NCI-H2081 (cell line): ENCODE results near the gene SEPTIN1.
"Not testable (repeated sequence)": the region's sequence is repeated elsewhere in the genome, so short reads cannot be mapped to it uniquely, and the experiment has no call there.

ENCODE experiments used
- DNase-seq, 2 experiments: peaks; one replicate each; lab custom pipeline; 2025; lab: John Stamatoyannopoulos, UW

SEPTIN1 gene

DNA sequence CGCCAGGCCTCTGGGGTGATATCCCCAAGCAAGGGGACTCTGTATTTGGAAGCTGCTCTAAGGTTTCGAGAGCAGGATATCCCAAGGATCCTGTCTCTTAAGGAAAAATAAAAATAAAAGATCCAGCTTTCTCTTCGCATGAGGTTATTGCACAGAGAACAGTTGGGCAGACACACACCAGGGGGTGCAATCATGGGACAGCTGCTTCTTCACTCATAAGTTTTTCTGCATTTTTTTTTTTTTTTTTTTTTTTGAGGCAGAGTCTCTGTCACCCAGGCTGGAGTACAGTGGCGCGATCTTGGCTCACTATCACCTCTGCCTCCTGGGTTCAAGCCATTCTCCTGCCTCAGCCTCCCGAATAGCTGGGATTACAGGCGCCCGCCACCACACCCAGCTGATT is 40.4 kb downstream of the SEPTIN1 start:
- not testable (repeated sequence) for DNase-seq

GRCh38 chr16:30340621-30341020 is 41.7 kb downstream of the SEPTIN1 start:
- DNase-seq: peak; percentile 47 to 82

DNA sequence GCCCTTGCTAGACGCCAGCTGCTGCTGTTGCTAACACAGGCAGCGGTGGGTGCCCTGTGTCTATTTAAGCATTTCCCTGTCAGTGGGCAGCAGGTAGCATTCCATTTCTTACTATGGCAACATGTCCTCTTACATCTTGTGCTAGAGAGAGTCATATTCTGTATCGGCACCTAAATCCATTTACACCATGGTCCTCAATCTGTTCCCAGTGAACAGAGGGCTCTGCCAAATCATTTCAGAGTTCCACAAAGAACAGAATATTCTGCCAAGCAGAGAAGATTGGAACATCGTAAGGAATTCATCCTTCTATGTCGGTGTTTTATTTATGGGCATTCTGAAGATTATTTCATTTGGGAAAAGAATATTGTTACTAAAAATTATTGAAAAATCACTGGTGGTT is 43.6 kb downstream of the SEPTIN1 start:
- not testable (repeated sequence) for DNase-seq

GRCh38 chr16:30337964-30338357 is 44.4 kb downstream of the SEPTIN1 start:
- DNase-seq: not testable (repeated sequence)

GRCh38 chr16:30335598-30336474 is 46.5 kb downstream of the SEPTIN1 start:
- DNase-seq: peak in 1 of 2 experiments; percentile 28

DNA sequence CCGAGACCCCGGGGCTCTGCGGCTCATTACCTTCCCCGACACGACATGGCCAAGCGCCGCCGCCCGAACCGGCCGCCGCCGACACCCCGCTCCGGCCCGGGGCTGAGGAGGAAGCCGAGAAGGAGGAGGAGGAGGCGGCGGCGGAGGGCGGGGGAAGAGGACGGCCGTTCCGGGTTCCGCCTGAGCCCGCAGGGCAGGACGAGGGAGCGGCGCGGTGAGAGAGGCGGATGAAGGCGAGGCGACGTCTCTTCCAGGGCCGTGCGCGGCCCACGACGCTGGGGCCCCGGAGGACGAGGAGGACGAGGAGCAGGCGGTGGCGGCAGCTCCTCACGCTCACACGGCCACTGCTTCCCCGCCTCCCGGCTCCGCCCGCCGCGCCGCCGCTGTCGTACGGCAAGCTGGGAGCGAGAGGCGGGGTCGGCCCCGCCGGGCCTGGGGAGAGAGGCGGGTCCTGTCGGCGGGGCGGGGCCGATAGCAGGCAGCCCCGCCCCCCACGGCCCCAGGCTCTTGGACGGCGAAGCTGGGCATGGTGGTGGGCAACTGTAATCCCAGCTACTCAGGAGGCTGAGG is 47.2 kb downstream of the SEPTIN1 start:
- peak; percentile 55 to 72 for DNase-seq

DNA sequence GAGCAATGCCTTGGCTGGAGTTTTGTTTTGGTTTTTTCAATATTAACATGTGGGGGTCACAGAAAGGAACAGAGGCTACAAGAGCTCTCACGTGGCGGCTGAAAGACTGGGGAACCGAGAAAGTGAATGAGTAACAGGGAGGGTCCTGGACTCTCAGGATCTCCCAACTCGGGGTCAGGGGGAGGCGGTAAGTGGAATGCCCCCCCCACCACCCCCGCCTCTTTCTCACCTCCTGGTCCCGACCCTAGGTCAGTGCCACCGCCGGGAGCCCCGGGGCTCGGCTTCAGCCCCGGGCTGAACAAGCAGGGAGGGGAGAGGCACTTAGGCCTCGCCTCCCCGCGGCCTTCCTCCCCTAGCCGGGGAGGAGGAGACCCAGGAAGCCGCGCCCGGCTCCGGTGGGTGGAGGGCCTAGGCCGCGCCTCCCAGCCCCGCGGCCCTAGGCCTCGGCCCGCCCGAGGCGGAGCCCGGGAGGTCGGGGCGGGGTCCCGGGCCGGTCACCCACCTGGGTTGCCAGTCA is 47.8 kb downstream of the SEPTIN1 start:
- DNase-seq: peak; percentile 62 to 79
